ENCODE results near the gene FKBP5. TPM values are rescaled to one million over a fixed set of nuclear protein-coding genes. Genes with fewer than 3 reads are reported as not detected.
"Not testable (repeated sequence)": the region's sequence is repeated elsewhere in the genome, so short reads cannot be mapped to it uniquely, and the experiment has no call there.

The FKBP5 gene
- total RNA-seq, 2 donors from 2014 or later = 83.1 to 193 TPM

DNA sequence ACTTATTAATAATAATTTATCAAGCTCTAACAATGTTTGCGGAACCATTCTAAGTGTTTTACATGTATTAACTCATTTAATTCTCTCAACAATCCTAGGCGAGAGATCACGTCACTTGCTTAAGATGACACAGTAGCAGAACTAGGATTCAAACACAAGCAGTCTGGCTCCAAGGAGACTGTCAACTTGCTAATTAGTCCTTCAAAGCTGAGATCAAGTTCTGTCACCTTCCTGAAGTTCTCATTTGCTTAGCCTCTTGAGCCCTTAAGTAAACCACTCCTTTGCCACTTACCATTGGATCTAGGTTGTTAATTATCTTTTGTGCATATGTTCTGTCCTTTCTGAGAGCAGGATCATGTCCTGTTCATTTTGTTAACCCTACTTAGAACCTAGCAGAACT is 14.1 kb downstream of the FKBP5 start:
- DNase-seq (ENCODE audit: low spot score) = no peak
- intact Hi-C loops (cut with DNase I) = no loop called here

DNA sequence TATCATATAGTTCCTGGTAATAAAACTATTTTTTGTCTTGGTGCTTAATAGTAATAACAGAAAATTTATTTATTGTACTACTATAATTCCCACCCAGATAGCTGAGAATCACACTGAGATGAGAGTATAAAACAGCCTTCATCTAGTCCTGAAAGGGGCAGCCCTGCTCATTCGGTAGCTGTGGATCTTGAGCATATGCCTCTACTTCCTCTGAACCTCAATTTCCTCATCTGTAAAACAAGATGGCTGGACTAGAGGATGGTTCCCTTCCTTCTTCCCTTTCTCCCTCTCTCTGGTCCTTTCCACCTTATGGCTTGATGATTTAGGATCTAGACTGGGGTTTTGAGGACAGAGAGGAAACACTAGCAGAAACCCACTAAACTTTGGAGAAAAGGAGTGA is 15.0 kb downstream of the FKBP5 start:
- intact Hi-C loops (cut with DNase I) = no loop called here
- no peak for DNase-seq (ENCODE audit: low spot score)

DNA sequence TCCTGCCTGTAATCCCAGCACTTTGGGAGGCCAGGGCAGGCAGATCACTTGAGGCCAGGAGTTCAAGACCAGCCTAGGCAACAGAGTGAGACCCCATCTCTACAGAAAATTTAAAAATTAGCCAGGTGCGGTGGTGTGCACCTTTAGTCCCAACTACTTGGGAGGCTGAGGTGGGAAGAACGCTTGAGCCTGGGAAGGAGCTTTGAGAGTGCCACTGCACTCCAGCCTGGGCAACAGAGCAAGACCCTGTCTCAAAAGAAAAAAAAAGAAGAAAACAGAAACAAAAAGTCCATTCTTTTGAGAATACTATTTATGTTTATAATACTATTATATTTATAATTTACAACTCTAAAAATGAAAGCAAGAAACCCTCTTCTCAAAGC is 15.4 kb downstream of the FKBP5 start:
- DNase-seq (ENCODE audit: low spot score); intact Hi-C loops (cut with DNase I): not testable (repeated sequence)

DNA sequence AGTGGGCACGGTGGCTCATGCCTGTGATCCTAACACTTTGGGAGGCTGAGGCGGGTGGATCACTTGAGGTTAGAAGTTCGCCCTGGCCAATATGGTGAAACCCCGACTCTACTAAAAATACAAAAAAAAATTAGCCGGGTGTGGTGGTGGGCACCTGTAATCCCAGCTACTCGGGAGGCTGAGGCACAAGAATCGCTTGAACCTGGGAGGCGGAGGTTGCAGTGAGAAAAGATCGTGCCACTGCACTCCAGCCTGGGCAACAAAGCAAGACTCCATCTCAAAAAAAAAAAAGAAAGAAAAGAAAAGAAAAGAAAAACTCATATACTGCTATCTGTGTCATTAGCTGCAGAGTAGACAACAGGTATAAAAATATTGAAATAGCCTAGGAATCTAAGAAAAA is 18.3 kb downstream of the FKBP5 start:
- intact Hi-C loops (cut with DNase I); DNase-seq (ENCODE audit: low spot score): not testable (repeated sequence)

DNA sequence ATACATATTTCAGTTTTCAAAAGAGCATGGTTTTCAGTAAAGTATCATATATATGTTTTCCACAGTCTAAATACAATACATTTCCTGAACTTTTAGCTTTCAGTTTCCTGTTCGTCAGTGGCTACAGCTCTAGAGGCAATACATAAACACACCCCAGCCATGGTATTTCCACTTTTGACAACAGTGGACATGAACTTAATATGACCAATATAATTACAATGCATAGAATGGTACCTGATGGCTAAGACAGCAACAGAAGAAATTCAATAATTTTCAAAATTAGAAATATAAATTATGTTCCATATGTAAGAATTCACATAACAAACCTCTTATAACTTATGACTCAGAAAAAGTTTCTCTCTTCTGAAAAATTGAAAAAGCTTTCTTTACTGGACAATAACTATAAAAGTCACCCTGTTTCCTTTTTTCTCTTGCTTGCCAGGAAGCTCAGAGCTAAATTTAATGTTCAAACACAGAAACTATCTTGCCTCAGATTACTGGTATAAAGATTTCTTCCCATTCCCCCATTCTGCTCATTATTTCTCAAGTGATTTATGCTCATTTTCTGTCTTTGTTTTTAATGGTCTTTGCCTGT is 19.2 kb downstream of the FKBP5 start:
- no peak for DNase-seq (ENCODE audit: low spot score)
- intact Hi-C loops (cut with DNase I) = loop anchor here in 1 of 2 donors (10.0 kb wide), 1 partner anchor 305 kb away; no protein-coding TSS in a partner anchor

DNA sequence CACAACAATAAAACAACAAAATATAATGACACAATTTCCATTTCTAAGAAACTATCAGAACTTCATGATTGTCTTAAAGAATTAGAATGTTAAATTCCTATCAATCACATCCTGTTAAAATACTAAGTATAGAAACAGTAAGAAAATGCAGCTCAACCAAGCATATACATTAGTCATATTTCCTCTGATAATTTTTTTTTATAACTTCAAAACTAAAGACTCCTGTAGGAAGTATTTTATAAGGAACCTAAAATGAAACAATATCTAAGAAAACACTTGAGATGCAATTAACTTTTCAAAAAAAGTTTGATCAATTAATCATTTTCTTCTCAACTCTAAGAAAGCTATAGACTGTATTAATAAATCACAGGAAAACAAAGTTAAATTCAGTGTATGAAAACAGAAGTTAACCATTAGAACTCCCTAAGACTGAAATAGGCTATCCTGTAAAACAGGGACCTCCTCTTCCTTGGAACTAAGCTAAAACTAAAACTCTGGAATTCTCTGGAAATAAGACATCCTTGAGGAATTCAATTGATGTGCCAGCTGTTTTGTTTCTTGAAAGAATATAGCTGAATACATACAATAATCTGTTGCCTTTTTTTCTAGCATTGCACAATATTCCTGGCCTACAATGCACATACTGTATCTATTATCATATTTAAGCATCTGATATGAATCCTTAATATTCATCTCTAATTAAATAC is 19.8 kb downstream of the FKBP5 start:
- DNase-seq (ENCODE audit: low spot score) = no peak
- intact Hi-C loops (cut with DNase I) = loop anchor here in 1 of 2 donors (10.0 kb wide), 1 partner anchor 304 kb away; no protein-coding TSS in a partner anchor

DNA sequence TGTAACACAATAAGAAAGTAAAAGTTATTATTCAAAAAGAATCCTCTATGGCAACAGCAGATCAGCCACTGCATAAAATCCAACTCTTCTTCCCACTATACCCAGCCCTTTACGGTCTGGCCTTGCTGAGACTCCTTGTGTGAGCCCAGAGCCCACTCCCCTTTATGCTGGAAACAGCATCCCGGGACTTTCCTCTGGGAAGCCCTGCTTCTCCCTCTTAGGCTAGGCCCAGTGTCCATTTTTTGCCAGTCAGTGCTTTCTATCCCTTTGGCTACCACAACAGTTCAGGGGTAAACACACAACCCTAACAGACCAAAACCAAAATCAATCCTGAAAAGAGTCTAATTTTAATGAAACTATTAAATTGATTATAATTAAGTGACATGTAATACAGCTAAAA is 20.6 kb downstream of the FKBP5 start:
- intact Hi-C loops (cut with DNase I) = loop anchor here in 1 of 2 donors (10.0 kb wide), 1 partner anchor 303 kb away; no protein-coding TSS in a partner anchor
- DNase-seq (ENCODE audit: low spot score) = no peak

DNA sequence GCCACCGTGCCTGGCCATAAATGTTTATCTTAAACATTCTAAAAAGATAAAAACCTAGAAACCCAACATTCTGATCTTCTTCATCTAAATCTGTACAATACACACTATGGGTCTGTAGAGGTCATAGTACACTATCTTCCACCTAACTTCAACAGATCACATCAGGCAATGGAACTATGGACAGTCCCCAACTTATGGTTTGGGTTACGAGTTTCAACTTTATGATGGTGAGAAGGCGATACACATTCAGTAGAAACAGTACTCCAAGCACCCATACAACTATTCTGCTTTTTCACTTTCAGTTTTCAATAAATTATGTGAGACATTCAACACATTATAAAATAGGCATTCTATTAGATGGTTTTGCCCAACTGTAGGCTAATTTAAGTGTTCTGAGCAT is 23.1 kb downstream of the FKBP5 start:
- intact Hi-C loops (cut with DNase I) = loop anchor here in 1 of 2 donors (10.0 kb wide), 1 partner anchor 301 kb away; no protein-coding TSS in a partner anchor
- no peak for DNase-seq (ENCODE audit: low spot score)

DNA sequence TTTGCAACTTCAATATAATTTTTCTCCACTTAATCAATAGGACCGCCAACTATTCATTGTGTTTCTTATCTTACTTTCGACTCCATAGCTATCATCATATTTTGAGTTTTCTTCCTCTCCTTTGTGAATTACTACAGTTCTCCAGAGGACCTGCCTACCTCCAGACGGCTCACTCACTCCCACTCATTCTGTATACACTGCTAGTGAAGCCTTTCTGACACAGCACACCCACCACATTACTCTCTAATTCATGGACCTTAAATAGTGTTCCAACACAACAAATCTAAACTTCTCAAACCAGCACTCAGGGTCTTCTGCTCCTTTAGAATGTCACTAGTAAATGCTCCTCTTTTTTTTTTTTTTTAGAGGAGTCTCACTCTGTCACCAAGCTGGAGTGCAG is 23.8 kb downstream of the FKBP5 start:
- intact Hi-C loops (cut with DNase I) = loop anchor here in 1 of 2 donors (10.0 kb wide), 1 partner anchor 300 kb away; no protein-coding TSS in a partner anchor

DNA sequence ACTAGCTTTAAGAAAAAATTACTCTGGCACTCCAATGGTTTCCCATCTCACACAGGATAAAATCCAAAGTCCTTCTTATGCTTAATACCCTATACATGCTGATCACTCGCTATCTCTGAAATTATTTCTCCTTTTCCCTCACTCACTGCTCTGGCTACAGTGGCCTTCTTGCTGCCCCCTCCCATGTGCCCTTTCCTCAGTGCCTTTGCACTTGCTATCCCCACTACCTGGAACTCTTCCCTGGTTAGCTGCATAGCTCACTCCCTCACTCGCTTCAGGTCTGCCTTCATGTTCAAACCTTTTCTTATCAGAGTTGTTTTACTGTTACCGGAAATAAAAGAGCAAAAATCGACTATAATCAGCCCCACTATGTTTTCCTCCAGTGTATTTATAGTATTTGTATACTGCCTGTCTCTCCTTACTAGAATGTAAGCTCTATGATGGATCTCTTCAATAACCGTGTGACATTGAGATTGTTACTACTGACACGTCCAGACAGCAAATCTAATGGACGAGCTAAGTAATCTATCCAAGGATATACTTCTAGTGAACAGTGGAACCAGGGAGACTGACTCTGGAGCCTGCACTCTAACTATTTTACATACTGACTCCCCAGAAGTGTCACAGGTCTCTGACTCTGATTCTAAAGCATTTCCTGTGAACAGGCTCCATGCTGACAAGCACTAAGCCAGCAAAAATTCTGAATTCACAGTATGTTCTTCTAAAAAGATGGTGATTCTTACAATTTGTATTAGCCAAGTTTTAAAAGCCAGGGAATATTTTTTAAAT is 25.1 kb downstream of the FKBP5 start:
- intact Hi-C loops (cut with DNase I) = loop anchor here in 1 of 2 donors (10.0 kb wide), 1 partner anchor 299 kb away; no protein-coding TSS in a partner anchor

More for the DNA sequence above, 23.8 kb downstream of the FKBP5 start:
- no peak for DNase-seq (ENCODE audit: low spot score)

DNA sequence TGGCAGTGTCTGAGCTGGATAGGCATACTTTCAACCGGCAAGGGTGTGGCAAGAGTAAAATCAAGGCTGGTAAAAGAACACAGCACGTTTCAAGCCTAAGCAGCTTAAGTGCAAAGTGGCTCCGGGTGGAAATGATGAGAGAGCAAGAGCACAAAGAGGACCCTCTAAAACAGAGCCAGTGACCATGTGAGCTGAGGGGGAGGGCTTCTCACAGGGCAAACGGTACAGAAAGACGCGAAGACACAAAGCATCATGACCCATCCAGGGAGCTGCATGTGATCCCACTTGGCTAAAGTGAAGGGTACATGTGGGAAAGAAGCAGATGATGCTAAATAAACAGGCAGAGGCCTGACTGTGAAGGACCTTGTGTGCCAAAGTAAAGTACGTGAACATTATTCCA is 25.7 kb downstream of the FKBP5 start:
- intact Hi-C loops (cut with DNase I) = loop anchor here in 1 of 2 donors (10.0 kb wide), 1 partner anchor 298 kb away; no protein-coding TSS in a partner anchor
- no peak for DNase-seq (ENCODE audit: low spot score)

More for the DNA sequence above, 25.1 kb downstream of the FKBP5 start:
- no peak for DNase-seq (ENCODE audit: low spot score)

DNA sequence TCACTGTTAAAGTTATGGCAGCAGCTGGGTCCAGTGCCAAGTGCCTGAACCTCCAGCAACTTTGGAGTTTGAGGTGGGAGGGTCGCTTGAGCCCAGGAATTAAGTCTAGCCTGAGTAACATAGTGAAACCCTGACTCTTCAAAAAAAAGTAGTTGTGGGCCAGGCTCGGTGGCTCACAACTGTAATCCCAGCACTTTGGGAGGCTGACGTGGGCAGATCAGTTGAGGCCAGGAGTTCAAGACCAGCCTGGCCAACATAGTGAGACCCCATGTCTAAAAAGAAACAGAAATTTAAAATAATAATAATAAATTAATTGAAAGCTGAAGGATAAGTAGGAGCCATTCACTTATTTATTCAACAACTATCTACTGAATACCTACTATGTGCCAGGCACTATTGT is 33.8 kb downstream of the FKBP5 start:
- DNase-seq (ENCODE audit: low spot score) = no peak

DNA sequence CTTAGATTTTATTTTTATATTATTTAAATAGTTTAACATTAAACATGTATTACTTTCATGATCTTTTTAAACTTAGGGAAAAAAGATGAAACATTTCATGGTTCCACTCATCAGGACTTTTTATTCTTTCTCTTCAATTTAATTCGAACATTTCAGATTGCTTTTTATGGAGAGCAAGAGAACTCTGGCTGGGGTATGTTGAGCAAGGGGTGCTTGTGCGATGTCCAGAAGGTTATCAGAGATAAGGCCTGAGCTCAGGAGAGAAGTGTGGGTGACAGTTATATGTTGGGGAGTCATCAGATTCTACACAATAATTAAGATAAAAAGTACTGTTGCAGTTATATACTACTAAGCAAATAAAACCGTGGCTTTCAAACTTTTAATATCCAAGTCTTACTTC is 37.5 kb downstream of the FKBP5 start:
- no peak for DNase-seq (ENCODE audit: low spot score)
- intact Hi-C loops (cut with DNase I) = no loop called here

More for the DNA sequence above, 33.8 kb downstream of the FKBP5 start:
- intact Hi-C loops (cut with DNase I) = no loop called here

DNA sequence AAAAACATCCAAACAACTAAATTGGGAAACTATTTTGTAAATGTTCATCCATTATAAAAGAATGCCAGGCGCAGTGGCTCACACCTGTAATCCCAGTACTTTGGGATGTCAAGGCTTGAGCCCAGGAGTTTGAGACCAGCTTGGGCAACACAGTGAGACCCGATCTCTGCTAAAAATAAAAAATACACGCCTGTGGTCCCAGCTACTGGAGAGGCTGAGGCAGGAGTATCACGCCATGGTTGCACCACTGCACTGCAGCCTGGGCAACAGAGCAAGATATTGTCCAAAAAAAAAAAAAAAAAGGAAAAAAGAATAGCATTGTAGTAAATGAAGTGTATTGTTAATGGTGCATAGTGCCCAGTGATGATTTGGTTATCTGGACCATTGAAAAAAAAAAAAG is 38.7 kb downstream of the FKBP5 start:
- intact Hi-C loops (cut with DNase I) = no loop called here
- DNase-seq (ENCODE audit: low spot score) = no peak

DNA sequence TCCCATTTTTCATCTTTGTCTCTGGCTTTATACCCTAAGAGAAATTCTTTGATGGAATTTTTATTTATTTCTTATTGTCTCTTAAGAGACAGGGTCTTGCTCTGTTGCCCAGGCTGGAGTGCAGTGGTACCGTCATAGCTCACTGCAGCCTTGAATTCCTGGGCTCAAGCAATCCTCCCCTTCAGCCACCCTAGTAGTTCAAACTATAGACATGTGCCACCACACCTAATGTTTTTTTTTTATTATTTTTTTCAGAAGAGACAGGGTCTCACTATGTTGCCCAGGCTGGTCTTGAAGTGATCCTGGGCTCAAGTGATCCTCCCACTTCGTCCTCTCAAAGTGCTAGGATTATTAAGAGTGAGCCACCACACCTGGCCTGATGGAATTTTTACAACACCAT is 40.5 kb downstream of the FKBP5 start:
- intact Hi-C loops (cut with DNase I) = no loop called here

DNA sequence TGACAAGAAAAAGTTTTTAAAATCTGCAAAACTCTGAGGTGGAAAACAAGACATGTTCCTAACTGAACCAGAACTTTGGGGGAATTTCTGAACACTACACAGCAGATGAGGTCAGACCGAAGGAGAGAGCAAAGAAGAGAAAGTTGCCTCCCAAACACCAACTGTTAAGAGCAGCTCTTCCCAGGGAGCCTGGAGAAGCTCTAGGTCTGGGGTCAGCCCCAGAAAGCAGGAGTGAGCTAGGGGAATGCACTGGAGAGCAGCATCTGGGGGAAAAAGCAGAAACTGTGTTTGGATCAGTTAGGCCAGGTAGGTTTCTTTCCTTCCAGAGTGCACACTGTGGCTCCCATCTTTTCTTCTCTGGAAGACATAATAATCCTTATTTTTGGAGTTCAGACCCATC is 41.3 kb downstream of the FKBP5 start:
- intact Hi-C loops (cut with DNase I) = no loop called here

More for the DNA sequence above, 40.5 kb downstream of the FKBP5 start:
- DNase-seq (ENCODE audit: low spot score) = no peak

DNA sequence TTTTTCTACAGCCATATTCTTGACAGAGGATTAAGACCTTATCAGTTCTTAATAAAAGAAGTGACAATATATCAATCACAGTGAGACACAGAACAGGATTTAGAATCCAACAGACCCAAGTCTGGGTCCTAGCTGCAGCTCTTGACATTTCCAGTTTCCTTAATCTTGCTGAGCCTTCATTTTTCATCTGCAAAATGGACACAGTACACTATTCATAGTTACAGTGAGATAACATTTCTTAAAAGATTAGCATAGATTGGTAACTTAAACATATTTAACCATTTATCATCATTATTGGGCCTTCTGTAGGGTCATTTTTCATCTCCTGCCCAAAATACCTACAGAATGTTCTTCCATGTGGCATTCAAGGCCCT is 45.6 kb downstream of the FKBP5 start:
- intact Hi-C loops (cut with DNase I) = no loop called here
- DNase-seq (ENCODE audit: low spot score) = no peak

More for the DNA sequence above, 41.3 kb downstream of the FKBP5 start:
- no peak for DNase-seq (ENCODE audit: low spot score)

DNA sequence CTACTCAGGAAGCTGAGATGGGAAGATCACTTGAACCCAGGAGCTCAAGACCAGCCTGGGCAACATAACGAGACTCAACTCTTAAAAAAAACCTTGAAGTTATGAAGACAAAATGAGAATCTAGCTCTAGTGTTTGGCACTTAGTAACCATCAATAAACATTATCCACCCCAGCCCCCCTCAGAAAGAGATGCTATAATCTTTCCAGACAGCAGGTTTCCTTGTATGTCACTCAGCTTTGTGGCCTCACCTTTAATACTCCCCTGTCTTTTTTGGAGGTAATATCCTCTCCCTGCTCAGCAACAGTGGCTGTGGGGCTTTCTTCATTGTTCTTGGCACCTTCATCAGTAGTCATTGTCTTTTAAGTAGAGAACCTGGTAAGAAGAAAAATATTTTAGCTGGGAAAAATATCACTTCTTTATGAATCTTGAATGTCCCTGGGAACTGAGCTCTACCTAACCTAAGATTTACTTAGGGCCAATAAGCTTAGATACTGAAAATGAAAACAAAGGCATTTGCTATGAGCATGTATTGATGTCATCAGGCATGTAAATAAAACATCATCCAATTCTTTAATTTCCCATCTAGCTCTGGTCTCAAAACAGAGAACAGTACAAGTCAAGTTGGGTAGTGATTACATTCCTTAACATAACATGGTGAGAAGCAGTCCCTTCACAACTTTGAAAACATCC is 46.1 kb downstream of the FKBP5 start:
- intact Hi-C loops (cut with DNase I) = no loop called here
- no peak for DNase-seq (ENCODE audit: low spot score)

DNA sequence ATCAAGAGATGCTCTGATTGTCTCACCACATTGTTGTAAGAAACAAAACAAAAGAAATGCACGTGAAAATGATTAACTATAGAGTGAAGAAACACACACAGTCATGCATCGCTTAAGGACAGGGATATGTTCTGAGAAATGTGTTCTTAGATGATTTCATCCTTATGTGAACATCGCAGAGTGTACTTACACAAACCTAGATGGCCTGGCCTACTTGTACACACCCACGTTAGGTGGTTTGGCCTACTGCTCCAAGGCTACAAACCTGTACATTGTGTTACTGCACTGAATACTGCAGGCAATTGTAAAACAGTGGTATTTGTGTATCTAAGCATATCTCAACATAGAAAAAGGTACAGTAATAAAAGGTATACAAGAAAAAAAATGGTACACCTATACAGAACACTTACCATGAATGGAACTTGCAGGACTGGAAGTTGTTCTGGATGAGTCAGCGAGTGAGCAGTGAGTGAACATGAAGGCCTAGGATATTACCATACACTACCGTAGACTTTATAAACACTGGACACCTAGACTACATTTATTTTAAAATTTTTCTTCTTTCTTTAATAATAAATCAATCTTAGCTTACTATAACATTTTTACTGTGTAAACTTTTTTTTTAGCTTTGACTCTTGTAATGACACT is 48.6 kb downstream of the FKBP5 start:
- intact Hi-C loops (cut with DNase I) = no loop called here
- no peak for DNase-seq (ENCODE audit: low spot score)
